ACHN (cell line): ENCODE measurements around the gene COASY.
"Not testable (repeated sequence)": the region's sequence is repeated elsewhere in the genome, so short reads cannot be mapped to it uniquely, and the experiment has no call there.

Experiments used
- DNase-seq: peaks from one replicate; pipeline ENCODE4 v3.0.0-alpha.2; 2015
- in situ Hi-C: cut with HindIII; loops from 2 replicates; pipeline ENCODE4 v1.10.0; 2017; ENCODE audit warnings: low sequenced_read_pairs, low pct_ligation_motif_present, low pct_unique_long_range_greater_than_20kb

Gene COASY

GRCh38 chr17:42527932-42528331, 34.0 kb upstream of the COASY start:
- DNase-seq = no peak
- in situ Hi-C loops = loop anchor here (10.0 kb wide), 1 partner anchor 213 kb away; no protein-coding TSS in a partner anchor

GRCh38 chr17:42529061-42529460, 32.9 kb upstream of the COASY start:
- no peak for DNase-seq
- in situ Hi-C loops = loop anchor here (10.0 kb wide), 1 partner anchor 214 kb away; no protein-coding TSS in a partner anchor

GRCh38 chr17:42530952-42531454, 30.9 kb upstream of the COASY start:
- in situ Hi-C loops = no loop called here
- no peak for DNase-seq

DNA sequence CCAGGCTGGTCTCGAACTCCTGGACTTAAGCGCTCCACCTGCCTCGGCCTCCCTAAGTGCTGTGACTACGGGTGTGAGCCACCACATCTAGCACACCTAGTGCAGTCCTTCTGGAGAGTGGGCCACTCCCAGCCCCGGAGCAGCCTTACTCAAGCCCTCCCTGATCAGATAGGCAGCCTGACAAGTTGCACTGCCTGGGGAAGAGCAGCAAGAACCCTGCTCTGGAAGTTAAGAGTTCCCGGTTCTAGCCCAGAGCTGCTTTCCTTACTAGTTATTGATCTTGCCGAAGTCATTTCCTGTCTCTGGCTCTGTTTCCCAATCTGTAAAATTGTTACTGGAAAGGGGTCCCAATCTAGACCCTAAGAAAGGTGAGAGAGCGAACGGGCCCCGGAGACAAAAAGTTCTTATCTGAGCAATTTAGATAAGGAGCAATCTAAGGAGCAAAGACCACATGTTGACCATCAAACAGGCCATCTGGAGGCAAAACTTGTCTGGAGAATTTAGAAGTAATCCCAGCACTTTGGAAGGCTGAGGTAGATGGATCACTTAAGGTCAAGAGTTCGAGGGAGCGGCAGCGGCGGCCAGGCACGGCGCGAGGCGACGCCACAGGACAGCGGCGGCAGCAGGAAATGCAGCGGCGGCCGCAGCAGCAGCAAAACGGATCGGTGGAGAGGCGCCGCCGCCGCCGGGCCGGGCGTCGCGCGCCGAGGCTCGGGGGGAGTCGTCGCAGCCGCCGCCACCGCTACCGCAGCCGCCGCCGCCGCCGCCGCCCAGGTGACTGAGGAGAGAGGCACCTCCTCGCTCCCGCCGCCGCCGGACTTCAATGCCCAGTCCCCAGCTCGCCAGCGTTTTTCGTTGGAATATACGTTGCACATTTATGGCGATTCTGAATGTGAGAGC, 30.2 kb upstream of the COASY start:
- in situ Hi-C loops = no loop called here
- DNase-seq = peak; percentile 67

DNA sequence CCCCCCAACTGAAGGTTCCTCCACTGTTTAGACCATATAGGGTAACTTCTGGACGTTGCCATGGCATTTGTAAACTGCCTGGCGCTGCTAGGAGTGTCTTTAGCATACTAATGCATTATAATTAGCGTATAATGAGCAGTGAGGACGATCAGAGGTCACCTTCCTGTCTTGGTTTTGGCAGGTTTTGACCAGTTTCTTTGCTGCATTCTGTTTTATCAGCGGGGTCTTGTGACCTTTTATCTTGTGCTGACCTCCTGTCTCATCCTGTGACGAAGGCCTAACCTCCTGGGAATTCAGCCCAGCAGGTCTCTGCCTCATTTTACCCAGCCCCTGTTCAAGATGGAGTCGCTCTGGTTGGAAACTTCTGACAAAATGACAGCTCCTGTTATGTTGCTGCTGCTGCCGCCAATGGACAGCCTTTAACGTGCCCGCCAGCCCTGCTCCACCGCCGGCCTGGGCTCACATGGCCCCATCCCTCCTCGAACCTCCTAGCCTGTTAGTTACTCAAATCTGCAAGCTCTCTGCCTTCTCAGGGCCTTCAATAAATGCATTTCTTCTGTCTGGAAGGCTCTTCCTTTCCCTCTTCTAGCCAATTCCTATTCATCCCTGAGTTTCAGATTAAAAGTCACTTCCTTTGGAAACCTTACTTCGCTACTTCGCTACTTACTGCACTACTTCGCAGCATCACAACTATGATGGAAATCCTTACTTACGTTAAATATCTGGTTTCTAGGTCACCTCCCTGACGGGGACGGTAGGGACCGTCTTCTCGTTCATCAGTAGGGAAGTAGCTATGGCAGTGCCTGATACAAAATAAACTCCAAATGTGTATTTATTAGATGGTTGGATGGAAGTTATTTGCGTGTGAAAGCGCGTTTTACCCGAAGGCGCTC, 26.5 kb upstream of the COASY start:
- DNase-seq = no peak
- in situ Hi-C loops = no loop called here

- in situ Hi-C loops = no loop called here
- DNase-seq = peak; percentile 91
Measured at GRCh38 chr17:42536048-42536371, 25.9 kb upstream of the COASY start, which contains the start of gene NAGLU. NAGLU (plus strand) TSS chr17:42536241; CDS start chr17:42536273, 32 bp downstream.

GRCh38 chr17:42536372-42537155, 25.4 kb upstream of the COASY start:
- peak; percentile 83 for DNase-seq
- in situ Hi-C loops = no loop called here

DNA sequence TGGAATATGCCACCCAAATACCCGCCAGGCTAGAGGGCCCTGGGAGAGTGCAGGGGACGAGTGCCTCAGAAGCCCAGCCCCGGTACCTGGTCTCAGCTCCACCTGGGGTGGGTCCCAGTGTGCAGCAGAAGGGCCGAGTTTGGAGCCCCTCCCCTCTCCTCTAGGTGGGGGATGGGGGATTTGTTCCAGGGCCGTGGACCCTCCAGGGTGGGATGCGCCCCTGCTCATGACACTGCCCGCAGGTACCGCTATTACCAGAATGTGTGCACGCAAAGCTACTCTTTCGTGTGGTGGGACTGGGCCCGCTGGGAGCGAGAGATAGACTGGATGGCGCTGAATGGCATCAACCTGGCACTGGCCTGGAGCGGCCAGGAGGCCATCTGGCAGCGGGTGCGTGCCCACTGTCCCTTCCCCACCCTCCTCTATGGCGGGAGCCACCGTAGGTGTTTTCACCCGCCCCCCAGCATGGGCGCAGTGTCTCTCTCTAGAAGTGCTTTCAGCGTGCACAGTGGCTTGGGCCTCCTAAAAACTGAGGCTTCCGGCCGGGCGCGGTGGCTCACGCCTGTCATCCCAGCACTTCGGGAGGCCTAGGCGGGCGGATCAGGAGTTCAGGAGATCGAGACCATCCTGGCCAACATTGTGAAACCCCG, 24.7 kb upstream of the COASY start:
- no peak for DNase-seq
- in situ Hi-C loops = no loop called here

- in situ Hi-C loops = no loop called here
Measured at GRCh38 chr17:42537826-42538451, 24.0 kb upstream of the COASY start.

DNA sequence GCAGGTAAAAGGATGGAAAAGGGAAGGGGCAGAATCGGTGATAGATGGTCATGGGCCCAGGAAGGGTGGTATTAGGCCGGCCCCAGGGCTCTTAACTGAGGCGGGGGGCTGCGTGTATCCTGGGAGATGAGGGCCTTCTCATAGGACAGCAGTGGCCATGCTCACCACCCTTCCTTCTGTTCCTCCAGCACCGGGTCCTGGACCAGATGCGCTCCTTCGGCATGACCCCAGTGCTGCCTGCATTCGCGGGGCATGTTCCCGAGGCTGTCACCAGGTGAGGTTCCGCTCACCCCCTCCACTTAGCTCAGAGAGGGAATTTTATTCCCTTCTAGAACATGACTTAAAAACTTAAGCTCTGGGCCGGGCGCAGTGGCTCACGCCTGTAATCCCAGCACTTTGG, 23.5 kb upstream of the COASY start:
- in situ Hi-C loops = no loop called here
- DNase-seq = no peak

More at GRCh38 chr17:42537826-42538451, 24.0 kb upstream of the COASY start:
- DNase-seq = no peak

DNA sequence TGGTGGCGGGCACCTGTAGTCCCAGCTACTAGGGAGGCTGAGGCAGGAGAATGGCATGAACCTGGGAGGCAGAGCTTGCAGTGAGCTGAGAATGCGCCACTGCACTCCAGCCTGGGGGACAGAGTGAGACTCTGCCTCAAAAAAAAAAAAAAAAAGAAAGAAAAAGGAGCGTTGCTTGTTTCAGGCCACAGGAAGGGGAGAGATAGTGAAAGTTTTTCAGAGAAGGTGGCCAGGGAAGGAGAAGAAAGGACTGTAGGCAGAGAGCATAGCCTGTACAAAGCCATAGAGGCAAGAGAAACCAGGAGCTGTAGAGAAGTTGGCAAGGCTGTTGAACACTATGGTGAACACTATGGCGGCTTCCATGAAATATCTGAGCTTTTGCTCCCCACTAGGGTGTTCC, 21.4 kb upstream of the COASY start:
- in situ Hi-C loops, DNase-seq: not testable (repeated sequence)

GRCh38 chr17:42541041-42541833, 20.7 kb upstream of the COASY start:
- in situ Hi-C loops = no loop called here

DNA sequence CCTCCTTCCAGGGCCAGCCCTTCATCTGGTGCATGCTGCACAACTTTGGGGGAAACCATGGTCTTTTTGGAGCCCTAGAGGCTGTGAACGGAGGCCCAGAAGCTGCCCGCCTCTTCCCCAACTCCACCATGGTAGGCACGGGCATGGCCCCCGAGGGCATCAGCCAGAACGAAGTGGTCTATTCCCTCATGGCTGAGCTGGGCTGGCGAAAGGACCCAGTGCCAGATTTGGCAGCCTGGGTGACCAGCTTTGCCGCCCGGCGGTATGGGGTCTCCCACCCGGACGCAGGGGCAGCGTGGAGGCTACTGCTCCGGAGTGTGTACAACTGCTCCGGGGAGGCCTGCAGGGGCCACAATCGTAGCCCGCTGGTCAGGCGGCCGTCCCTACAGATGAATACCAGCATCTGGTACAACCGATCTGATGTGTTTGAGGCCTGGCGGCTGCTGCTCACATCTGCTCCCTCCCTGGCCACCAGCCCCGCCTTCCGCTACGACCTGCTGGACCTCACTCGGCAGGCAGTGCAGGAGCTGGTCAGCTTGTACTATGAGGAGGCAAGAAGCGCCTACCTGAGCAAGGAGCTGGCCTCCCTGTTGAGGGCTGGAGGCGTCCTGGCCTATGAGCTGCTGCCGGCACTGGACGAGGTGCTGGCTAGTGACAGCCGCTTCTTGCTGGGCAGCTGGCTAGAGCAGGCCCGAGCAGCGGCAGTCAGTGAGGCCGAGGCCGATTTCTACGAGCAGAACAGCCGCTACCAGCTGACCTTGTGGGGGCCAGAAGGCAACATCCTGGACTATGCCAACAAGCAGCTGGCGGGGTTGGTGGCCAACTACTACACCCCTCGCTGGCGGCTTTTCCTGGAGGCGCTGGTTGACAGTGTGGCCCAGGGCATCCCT, 18.5 kb upstream of the COASY start:
- DNase-seq = no peak
- in situ Hi-C loops = no loop called here

More at GRCh38 chr17:42541041-42541833, 20.7 kb upstream of the COASY start:
- DNase-seq = no peak

DNA sequence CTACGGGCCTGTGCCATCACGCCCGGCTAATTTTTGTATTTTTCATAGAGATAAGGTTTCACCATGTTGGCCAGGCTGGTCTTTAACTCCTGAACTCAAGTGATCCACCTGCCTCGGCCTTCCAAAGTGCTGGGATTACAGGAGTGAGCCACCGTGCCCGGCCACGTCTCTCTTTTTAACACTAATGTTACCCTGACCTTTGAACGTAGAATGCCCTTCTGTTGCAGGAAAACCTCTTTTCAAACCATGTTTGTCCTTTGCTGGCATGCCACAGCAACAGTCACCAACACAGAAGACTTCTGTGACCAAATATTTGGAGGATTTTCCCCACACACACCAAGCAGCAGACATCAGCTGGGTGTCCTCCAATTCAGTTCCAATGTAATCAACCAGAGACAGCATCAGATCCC, 17.1 kb upstream of the COASY start:
- no peak for DNase-seq
- in situ Hi-C loops = no loop called here

DNA sequence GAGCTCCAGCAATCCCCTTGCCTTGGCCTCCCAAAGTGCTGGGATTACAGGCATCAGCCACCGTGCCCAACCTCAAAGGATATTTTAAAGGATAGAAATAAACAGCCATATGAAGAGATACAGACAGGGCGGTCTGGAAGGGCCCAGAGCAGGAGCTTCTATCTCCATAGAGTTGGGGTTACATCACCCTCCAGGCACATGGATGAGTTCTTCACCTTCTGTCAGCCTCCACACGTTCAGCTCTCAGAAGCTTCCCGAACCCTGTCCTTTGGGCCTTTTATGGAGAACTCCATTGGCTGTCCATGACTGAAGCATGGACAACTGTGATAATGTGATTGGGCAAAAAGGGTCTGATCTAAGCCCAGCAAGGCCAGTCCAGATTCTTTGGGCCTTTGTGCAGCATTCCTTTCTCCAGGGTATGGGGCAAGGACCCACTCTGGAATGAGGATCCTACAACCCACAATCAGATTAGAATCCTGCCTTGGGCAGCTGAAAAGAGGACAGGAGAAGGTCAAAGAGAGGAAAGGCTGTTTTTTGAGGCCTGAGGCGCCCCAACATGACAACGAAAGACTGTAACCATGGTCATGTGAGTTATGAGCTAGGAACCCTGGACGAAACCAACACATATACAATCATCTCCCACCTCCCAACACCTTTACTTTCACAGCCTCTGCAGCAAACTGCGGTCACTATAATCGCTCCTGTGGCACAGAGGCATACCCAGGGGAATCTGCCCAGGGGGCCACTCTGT, 16.0 kb upstream of the COASY start:
- DNase-seq, in situ Hi-C loops: not testable (repeated sequence)
